Measurements from ENCODE around the gene LHX4. TPM values are rescaled to one million over a fixed set of nuclear protein-coding genes. Genes with fewer than 3 reads are reported as not detected.

The LHX4 gene
- total and polyA plus RNA-seq, 2 of the 4 experiments (the other 2 are of a cell fraction), result 0.05 to 0.18 TPM

- no peaks in the 10 kb centered on the region for H3K27me3 ChIP-seq (ENCODE audit: control insufficient read depth, insufficient read depth, low read length)
These were observed 53.0 kb downstream of the LHX4 start for GRCh38 chr1:180283098-180283497.

More at GRCh38 chr1:180283098-180283497, 53.0 kb downstream of the LHX4 start:
- H3K27ac ChIP-seq (ENCODE audit: insufficient read depth, low read length), result no peak overlapping the region
- H3K9ac ChIP-seq (ENCODE audit: low read depth, low read length), result no peak overlapping the region
- WGBS, 2 experiments (ENCODE audit: extremely low coverage in 2 of 2, insufficient read length in 1 of 2), result no CpG with 5 or more reads among the region's 4 CpGs
- dilution Hi-C loops (cut with HindIII; ENCODE audit: low sequenced_read_pairs, unreplicated experiment) (no loop called here), in situ Hi-C loops (cut with MboI; ENCODE audit: low sequenced_read_pairs) (no loop called here), intact Hi-C loops (cut with micrococcal nuclease) (loop anchor here (5.0 kb wide), 1 partner anchor 59 kb away; no protein-coding TSS in a partner anchor)
- peaks cover 2% of the 10 kb centered on the region; the same call in 1 of the 2 replicates for H3K4me1 ChIP-seq (ENCODE audit: control insufficient read depth, insufficient read depth, low read length)
- H2BK120ac ChIP-seq (ENCODE audit: low read depth, low read length), result no peak overlapping the region
- no peak overlapping the region for H2BK5ac ChIP-seq (ENCODE audit: low read depth, low read length, poor library complexity, severe bottlenecking)
- peaks cover 14% of the 10 kb centered on the region for H3K36me3 ChIP-seq (ENCODE audit: control insufficient read depth, insufficient read depth, low read length)
- no peak overlapping the region for H4K8ac ChIP-seq (ENCODE audit: low read depth in 2 of 2, low read length in 2 of 2)
- POLR2A ChIA-PET (ENCODE audit: unreplicated experiment), result no interaction called here
- H2BK15ac ChIP-seq (ENCODE audit: low read depth, low read length), result no peak overlapping the region
- H3K23ac ChIP-seq (ENCODE audit: low read depth, low read length), result no peak overlapping the region
- H4K5ac ChIP-seq (ENCODE audit: low read depth, low read length), result no peak overlapping the region
- H3K9me1 ChIP-seq (ENCODE audit: insufficient read depth, low read length), result peaks cover 10% of the 10 kb centered on the region
- H3K4me2 ChIP-seq (ENCODE audit: low read depth, low read length), result no peak overlapping the region
- no peak overlapping the region for H4K91ac ChIP-seq (ENCODE audit: insufficient read depth, low read depth, low read length)
- H3K18ac ChIP-seq (ENCODE audit: low read depth, low read length), result no peak overlapping the region
- H3K79me1 ChIP-seq (ENCODE audit: low read depth in 1 of 2, low read length in 2 of 2), result no peaks in the 10 kb centered on the region
- H3K56ac ChIP-seq (ENCODE audit: extremely low read depth, insufficient read depth, low read length), result no peak overlapping the region
- no peak overlapping the region for H2AK5ac ChIP-seq (ENCODE audit: low read depth, low read length)
- no peak overlapping the region for H3K14ac ChIP-seq (replicated peaks; ENCODE audit: low read depth, low read length)
- CTCF ChIA-PET, result interaction anchor here (0.6 kb wide), 1 partner anchor 17 kb away, joined by 3 read pairs; no protein-coding TSS in a partner anchor
- H3K9me3 ChIP-seq (ENCODE audit: control insufficient read depth, insufficient read depth, low read length), result no peaks in the 10 kb centered on the region
- H3K4me3 ChIP-seq (ENCODE audit: insufficient read depth, low read depth, low read length), result no peak overlapping the region
- ATAC-seq (ENCODE audit: low read depth) (no peak), DNase-seq (no peak)
- no peak overlapping the region for H3K4ac ChIP-seq (ENCODE audit: low read depth, low read length)
- no peak overlapping the region for H2BK20ac ChIP-seq (ENCODE audit: low read depth, low read length)
- TF ChIP-seq SMC3 (IDR thresholded peaks at IDR 0.05; ENCODE audit: low read depth, low read length) (no peak), CTCF (conservative IDR thresholded peaks at IDR 0.05; ENCODE audit: low read depth, low read length) (no peak), ELK1 (IDR thresholded peaks at IDR 0.05; ENCODE audit: borderline replicate concordance, low read depth, low read length) (no peak), RCOR1 (IDR thresholded peaks at IDR 0.05; ENCODE audit: insufficient replicate concordance, low read length) (no peak), RAD21 (IDR thresholded peaks at IDR 0.05; ENCODE audit: low read length) (no peak), POLR2A (IDR thresholded peaks at IDR 0.05; ENCODE audit: low read depth, low read length) (no peak), RFX5 (IDR thresholded peaks at IDR 0.05; ENCODE audit: low read depth, low read length) (no peak), CEBPB (IDR thresholded peaks at IDR 0.05; ENCODE audit: low read depth, low read length) (no peak), MAFK (IDR thresholded peaks at IDR 0.05; ENCODE audit: low read depth, low read length) (no peak), MXI1 (IDR thresholded peaks at IDR 0.05; ENCODE audit: borderline replicate concordance, low read depth, low read length) (no peak), FOS (IDR thresholded peaks at IDR 0.05; ENCODE audit: low read depth, low read length) (no peak), NFE2L2 (IDR thresholded peaks at IDR 0.05; ENCODE audit: low read depth, low read length) (no peak), BHLHE40 (IDR thresholded peaks at IDR 0.05; ENCODE audit: low read depth, low read length) (no peak), CHD1 (IDR thresholded peaks at IDR 0.05; ENCODE audit: low read depth, low read length) (no peak), MAZ (IDR thresholded peaks at IDR 0.05; ENCODE audit: borderline replicate concordance, low read depth, low read length) (no peak)
- TF ChIP-seq, protein P1, sequence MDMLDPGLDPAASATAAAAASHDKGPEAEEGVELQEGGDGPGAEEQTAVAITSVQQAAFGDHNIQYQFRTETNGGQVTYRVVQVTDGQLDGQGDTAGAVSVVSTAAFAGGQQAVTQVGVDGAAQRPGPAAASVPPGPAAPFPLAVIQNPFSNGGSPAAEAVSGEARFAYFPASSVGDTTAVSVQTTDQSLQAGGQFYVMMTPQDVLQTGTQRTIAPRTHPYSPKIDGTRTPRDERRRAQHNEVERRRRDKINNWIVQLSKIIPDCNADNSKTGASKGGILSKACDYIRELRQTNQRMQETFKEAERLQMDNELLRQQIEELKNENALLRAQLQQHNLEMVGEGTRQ (IDR thresholded peaks at IDR 0.05; ENCODE audit: low read depth, low read length), result no peak
- H4K20me1 ChIP-seq (ENCODE audit: insufficient read depth, low read length), result peaks cover 3% of the 10 kb centered on the region; the same call in 1 of the 2 replicates
- H2AK9ac ChIP-seq (replicated peaks; ENCODE audit: low read depth, low read length, poor library complexity), result no peak overlapping the region
- BruUV-seq (replicated peaks), result no TSS peak
- no peak overlapping the region for H2AFZ ChIP-seq (replicated peaks; ENCODE audit: low read length, poor library complexity)

All from IMR-90 (cell line).